HG03097 (cell line): Measurements from ENCODE around the gene YWHAQ.
A peak's percentile ranks its signal among the peaks of the same experiment; 100 is the strongest.

Source experiments
- ATAC-seq: cut with Tn5 transposase; IDR thresholded peaks from one replicate; pipeline ENCODE4 v1.9.1; 2021; ENCODE audit not compliant: unreplicated experiment, low FRiP score

The YWHAQ gene

DNA sequence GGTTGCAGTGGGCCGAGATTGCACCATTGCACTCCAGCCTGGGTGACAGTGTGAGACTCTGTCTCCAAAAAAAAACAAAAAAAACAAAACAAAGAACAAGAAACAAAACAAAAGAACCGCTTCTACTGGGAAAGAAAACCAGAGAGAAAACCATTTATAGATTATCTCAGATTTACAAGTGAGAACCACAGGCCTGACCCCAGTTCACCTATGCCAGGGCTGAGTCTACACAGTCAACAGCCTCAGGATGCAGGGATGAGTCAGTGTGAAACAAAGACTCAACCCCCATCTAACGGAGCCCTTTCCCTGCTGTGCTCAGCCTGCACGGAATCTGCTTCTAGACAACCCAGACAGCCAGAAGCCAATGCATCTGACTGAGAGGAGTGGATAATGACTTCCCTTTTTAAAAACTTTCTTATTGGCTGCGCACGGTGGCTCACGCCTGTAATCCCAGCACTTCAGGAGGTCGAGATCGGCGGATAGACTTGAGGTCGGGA, 25.5 kb upstream of the YWHAQ start:
- ATAC-seq: peak; percentile 94

DNA sequence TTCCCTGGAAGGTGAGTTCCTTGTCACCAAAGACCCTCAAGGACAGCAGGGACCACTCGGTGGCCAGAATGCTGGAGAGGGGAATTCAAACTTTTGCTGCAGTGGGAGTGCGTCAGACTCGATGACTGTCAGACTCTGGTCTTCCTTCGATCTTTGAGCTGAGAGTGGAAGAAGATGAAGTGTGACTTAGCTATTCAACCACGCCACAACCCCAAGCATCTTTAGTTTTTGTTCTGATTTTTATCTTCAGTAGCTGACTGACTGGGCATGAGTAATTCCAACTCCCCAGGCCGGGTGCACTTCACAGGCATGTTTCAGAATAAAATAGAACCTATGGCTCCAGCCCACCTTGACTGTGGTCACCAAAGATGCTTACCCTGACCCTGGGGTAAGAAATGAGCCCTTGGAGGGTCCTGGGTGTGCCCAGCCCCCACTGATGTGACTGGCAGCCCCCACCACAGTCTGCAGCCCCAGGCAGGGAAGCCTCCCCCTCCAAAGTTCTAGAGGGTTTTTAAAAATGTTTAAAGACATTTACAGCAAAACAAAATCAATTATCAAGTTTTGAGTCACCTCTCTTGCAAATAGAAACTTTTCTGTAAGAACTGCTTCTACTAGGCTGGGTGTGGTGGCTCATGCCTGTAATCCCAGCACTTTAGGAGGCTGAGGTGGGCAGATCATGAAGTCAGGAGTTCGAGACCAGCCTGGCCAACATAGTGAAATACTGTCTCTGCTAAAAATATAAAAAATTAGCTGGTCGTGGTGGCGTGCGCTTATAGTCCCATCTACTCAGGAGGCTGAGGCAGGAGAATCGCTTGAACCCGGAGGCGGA, 24.9 kb upstream of the YWHAQ start:
- no peak for ATAC-seq

DNA sequence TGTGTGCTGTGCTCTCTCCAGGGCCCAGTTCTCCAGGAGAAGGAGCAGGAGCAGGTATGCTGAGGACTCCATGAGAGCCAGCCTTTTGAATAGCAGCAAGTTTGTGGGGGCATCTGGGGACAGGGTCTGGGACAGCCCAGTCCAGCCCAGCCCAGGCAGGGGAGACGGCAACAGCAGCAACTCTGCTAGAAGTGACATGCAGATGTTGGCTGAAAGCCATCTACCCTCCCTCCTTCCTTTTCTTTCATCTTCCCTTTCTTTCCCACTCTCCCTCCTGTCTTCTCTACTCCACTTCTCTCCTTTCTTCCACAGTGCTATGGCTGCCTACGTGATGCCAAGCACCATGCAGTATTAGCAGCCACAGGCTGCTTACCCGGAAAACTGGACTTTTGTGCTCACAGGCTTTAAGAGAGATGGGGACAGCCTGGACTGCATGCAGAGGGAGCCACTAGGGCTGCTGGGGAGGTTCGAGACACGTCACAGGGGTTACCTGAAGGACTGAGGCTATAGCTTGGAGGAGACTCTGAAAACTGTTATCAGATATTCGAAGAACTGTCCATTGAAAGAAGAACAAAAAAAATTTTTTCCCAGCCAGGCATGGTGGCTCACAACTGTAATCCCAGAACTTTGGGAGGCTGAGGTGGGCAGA, 23.8 kb upstream of the YWHAQ start:
- no peak for ATAC-seq

DNA sequence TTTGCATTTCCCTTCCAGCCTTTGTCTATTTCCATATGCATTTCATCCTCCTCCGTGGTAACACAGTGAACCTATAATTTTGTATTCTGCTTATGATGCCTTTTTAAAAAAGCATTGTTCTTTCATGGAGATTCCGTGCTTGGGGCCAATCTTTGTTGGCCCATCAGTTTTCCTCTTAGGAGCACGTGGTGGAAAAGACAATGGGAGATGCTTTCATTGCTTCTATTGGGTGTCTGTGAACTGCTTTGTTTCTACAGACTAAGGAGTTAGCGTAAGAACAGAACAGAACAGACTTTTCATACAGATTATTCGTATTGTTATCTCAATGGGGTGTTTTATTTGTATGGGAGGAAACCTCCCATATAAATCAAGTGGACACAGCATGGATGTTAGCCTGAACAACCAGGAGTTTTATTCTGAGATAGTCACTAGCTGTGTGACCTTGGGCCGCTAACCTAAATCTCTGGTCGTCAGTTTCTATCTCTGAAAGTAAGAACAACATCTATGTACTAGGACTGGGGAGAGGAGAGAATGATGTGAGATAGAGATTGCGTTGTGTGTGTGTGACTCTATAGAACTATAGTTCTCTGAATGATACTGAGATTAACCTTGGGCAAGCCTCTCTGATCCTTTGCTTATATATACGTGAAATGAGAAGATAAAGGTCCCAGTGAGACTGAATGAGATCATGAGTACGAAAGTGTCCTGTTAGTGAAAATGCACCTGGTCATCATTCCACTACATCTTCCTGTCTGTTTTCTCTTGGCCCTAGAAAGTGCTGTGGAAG, 22.9 kb upstream of the YWHAQ start:
- ATAC-seq: no peak

DNA sequence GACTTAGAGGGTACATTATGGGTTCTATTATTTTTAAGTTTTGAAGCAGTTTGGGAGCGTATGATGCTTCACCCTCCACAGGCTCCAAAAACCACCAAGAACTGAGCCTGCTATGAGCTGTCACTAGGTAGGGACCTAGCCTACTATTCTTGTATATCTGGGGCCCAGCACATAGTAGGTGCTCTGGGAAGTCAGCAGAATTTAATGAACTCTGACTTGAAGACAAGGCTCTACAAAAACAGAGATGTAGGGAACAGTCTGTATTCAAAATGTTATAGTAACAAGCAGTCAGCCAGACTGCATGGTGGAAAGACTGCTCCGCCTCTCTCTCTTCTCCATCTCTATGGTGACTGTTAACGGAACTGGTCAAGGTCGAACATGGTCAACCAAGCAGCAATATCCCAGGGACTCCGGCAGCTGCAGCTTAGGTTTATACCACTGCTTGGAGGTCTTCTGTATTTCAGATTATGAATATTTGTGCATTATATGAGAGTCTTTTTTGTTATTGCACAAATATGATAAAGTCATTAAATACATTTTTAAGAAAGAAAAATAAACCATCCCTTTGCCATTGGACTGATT, 22.2 kb upstream of the YWHAQ start:
- no peak for ATAC-seq

DNA sequence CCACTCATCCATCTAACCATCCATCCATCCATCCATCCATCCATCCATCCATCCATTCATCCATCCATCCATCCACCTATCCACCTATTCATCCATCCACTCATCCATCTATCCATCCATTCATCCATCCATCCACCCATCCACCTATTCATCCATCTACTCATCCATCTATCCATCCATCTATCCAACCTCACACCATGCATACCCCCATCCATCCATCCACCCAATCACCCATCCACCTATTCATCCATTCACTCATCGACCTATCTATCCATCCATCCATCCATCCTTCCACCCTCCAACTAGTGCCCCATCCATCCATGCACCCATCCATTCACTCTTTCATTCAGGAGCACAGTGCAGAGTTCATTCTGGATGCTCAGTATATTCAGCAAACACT, 21.5 kb upstream of the YWHAQ start:
- no peak for ATAC-seq

DNA sequence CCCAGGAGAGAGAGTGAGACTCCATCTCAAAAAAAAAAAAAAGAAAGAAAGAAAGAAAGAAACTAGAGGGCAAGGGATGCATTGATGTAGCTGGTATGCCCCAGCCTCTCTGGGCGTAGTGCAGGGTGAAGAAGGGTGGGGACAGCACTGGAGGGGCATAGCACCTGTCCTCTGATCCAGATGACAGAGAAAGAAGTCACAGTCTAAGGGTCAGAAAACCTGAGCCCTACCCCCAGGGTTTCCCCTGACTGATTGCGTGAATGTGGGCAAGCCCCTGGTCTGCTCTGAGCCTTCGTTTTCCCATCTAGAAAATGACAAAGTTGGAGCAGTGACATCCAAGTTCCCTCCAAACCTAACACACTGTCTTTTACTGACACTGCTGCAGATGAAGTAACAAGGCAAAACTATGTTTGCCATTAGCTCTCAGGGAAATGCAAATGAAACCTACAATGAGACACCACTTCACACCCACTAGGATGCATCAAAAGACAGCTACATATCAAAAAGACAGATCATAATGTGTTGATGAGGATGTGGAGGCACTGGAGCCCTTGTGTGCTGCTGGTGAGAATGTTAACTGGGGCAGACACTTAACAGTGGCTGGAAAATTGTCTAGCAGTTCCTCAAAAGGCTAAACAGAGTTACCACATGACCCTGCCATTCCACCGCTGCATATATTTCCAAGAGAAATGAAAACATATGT, 19.5 kb upstream of the YWHAQ start:
- ATAC-seq: no peak

DNA sequence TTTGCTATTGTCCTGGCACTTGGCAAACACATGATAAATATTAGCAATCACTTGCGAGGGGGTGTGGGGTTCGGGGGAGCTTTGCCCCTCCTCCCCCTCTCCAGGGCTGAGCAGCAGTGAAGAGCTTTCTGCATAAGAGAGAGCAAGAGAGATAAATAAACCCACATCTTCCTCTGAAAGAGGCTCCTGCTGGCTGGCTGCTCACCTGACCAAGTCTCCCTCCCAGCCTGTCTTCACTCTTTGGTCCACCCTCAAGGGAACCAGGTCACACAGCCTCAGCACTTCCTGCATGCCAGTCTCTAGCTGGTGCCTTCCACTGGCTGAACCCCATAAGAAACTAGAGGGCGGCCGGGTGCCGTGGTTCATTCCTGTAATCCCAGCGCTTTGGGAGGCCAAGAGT, 18.5 kb upstream of the YWHAQ start:
- ATAC-seq: no peak

DNA sequence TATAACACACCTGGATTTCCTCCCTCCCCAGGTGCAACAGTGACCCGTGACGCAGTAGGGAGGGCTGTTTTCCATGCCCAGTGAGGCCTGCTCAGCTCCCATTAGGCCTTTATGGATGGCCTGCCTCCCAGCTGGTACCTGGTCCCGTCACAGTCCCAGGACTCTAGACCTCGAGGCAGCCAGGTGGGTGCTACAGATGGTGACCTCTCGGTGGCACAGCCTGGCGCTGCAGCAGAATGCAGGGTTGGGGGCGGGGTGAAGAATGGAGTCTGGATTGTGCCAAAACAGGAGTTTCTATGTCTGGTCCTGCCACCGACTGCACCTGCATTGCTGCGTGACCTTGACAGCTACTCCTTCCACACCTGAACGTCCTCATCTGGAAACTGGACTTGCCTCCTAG, 18.0 kb upstream of the YWHAQ start:
- ATAC-seq: no peak

DNA sequence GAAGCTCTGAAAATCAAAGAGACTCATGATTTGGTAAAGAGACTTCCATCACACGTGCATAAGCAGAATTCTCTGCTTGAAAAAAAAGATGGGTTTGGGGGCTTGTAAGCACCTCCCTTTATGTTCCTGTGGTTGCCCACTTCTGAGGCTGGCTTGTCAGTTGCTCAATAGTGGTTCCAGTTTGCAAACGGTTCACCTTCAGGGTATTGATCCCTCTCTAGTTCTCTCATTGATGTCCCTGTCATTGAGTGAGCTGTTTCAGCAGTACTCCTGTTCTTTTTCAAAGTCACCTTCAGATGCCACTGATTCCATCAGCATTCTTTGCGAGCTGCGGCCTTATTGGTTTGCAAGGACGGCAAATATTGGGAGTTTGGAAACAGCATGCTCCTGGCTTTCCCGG, 17.1 kb upstream of the YWHAQ start:
- no peak for ATAC-seq

DNA sequence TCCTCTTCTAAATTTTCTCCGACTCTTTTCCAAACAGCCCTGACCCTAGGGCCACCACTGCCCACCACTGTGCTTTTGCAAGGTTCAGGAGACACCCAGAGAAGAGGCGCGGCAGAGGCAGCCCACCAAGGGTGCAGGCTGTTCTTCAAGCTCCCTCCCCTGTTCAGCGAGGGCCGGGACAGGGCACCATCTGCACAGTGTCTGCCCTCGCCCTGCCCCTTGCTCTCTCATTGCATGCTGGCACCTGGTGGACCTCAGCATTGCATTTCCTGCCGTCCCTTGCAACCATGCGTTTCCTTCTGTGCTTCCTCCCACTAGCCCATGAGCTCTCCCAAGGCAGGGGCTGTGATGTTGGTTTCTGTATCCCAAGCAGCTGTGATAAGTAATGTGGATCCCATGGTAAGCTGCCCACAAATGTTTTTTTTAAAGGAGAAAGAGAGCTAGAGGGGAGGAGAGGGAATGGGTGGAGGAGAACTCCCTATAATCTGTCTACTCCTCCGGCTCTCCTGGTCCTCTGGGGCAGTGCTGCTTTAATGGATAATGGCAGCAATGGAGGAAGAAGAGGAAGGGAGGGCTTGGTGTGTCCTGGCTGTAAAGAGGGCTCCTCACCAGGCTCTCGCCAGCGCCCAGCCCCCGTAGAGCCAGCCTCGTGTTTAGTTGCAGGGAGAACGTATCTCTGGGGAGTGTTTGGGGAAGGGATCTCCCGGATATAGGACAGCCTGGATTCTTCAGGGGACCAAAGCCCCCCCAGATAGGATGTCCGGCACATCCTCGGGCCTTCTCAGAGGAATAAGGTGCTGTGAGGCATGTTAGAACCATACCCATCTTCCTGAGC, 15.6 kb upstream of the YWHAQ start:
- no peak for ATAC-seq

DNA sequence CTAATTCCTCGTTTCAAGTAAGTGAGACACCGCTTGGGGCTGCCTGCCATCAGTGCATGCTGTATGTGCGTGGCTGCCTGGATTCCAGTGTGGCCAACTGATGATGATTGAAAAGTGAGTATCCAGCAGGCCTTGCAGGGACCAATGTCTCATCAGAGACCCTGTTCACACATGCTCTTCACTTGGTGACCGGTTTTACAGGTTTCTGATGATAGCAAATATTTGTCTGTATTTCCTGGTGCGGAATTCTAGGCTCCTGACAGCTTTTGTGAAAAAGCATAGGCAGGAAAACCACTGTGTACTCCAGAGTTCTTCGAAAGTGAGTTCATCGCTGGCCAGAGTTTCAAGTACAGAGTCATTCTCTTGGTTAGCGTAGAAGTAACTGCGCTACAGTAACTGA, 13.8 kb upstream of the YWHAQ start:
- no peak for ATAC-seq

DNA sequence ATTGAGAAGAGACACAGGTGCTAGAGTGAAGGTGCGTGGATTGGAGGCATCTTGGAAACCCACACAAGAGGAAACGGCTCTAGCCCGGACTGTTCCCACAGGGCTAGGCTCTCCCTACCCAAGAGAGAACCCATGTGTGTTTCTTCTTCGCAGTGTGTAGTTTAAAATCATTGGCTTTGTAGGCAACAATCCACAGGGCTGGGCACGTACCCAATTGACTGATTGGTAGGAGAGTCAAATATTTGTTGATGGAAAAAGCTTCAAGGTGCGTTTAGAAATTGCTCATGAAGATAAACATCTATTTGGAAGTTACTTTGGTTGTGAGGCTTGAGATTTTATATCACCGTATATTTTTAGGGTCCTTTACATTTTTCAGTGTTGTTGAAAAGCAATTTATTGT, 13.2 kb upstream of the YWHAQ start:
- ATAC-seq: no peak

DNA sequence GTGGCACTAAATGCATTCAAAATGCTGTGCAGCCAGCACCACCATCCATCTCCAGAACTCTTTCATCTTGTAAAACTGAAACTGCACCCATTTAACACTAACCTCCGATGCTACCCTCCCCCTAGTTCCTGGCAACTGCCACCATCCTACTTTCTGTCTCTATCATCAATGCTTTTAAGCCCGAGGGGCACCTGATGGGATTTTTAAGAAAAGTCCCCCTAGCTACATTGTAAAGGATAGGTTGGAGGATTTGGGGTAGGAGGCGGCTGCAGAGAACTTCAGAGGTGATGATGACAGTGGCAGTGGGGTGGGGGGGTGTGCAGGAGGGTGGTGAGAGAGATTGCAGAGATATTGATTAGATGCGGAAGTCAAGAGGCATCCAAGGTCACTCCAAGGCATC, 10.8 kb upstream of the YWHAQ start:
- ATAC-seq: no peak

DNA sequence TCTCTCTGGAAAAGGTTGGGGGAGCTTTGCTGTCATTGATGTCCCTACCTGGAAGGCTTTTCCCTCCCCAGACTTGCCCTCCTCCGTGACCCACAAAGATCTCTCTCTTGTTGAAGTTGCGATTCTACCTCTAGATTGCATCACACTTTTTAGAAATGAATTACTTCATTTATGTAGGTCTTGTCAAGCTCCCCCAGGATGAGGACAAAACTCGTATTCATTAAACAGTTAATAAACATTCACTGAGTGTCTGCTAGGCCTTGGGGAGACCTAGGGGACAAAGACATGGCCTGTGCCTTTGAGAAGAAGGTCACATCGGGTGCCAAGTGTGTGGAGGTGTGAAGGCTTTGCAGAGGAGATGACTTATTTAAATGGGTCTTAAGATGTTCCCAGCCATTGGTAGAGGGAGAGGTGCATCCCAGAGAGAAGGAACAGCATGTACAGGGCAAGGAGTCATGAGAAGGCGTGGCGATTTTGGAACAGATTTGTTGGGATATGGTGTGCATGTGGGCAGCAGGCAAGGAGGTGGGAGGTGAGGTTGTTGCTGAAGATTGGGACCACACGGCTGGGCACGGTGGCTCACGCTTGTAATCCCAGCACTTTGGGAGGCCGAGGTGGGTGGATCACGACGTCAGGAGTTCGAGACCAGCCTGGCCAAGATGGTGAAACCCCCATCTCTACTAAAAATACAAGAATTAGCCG, 9.8 kb upstream of the YWHAQ start:
- ATAC-seq: no peak

DNA sequence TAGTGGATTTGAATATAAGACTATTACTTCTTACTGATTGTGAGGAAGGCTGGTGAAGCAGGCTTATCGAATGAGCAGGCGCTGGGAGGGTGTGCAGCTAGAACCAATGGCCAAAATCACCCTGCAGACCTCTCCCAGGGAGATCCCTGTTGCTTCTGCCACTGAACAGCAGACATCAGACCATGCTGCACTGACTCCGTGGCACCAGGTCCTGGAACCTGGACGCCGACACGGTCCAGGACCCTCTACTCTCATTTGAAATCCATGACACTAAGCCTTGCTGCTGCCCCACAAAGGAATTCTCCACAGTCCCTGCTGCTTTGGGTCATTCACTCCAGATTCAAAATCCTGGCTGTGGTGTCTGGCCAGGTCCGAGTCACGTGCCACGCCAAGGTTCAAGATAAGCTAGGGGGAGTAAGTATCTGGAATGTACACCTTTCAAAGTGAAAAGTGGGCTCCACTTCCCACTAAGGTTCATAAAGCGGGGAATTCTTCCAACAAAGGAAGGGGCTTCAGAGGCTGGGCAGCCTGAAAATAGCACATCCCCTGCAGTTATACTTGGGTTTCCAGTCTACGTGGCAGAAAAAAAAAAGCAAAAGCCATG, 9.0 kb upstream of the YWHAQ start:
- no peak for ATAC-seq

DNA sequence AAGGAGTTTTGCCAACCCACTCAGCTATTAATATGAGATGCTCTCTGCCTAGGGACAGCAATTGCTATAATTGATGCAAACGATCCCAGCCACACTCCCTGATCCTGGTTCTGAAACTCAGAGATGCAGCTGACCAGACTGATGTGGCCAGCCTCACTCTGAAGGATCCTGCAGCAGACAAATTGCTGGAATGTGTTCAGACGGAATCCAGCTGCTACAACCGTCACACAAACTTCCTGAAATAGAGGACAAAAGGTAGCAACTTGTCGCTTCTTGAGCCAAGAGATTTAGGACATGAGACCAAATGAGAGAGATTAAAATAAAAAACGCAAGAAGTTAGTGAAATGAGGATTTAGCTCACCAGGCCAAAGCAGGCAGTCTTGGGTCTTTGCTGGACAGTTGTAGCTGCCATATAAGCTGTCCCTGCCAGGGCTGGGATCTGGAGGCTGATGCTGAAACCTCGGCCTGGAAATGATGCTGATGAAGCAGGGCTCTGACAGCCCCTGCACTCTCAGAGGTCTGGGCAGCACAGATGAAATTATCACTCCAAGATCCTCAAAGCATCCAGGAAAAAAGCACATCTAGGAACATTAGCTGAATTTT, 8.3 kb upstream of the YWHAQ start:
- no peak for ATAC-seq

DNA sequence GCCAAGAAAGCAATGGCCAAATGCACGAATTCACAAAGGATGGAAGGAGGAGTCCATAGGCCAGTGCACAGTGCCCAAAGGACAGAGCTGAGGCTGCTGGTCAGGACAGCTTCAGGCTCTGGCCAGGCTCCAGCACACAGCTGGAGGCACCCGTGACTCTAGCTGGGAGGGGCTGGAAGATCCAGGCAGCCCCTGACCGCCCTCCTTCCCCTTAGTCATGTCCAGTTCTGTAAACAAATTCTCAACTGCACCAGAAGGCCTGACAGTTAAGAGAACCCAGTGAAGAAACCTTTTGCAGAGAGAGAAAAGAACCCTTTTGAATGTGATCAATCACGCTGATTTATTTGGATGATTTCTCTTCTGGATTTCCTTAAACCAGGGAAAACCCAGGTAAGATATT, 7.7 kb upstream of the YWHAQ start:
- ATAC-seq: no peak
